Vagina (tissue), 2 donors: ENCODE data around the gene DPPA2. TPM values are rescaled to one million over a fixed set of nuclear protein-coding genes. Genes with fewer than 3 reads are reported as not detected.

ENCODE experiments used
- DNase-seq, 2 donors: peaks; one replicate each; pipeline ENCODE4 v3.0.0-alpha.2; 2017; ENCODE audit errors: extremely low spot score in 2 of 2
- H3K27ac ChIP-seq: fragments of 200-600 bp; sonication (generic); one replicate; pipeline ENCODE4 v1.5.1; 2019
- H3K27me3 ChIP-seq: fragments of 200-600 bp; sonication (generic); one replicate; pipeline ENCODE4 v1.5.1; 2019
- H3K36me3 ChIP-seq, 2 donors: fragments of 200-600 bp; sonication (generic); one replicate each; pipeline ENCODE4 v1.5.1; 2017 to 2019
- H3K4me1 ChIP-seq: fragments of 200-600 bp; sonication (generic); one replicate; pipeline ENCODE4 v1.5.1; 2019
- H3K4me3 ChIP-seq, 2 donors: fragments of 200-600 bp; sonication (generic); 1 replicate in 1 of 2; 2 replicates in 1 of 2; pipeline ENCODE4 v1.5.1; 2016 to 2019
- H3K9me3 ChIP-seq: fragments of 200-600 bp; sonication (generic); one replicate; pipeline ENCODE4 v1.5.1; 2019
- POLR2A ChIP-seq, 2 donors: fragments of 450-650 bp; IDR thresholded peaks; one replicate each; pipeline ENCODE4 v1.6.1; 2017; ENCODE audit warnings: antibody characterized with exemption in 2 of 2, mild to moderate bottlenecking in 2 of 2, moderate library complexity in 2 of 2
- POLR2AphosphoS5 ChIP-seq, 2 donors: sonication (generic); formaldehyde crosslinking; IDR thresholded peaks; one replicate each; pipeline ENCODE4 v1.9.0; 2017; ENCODE audit warnings: antibody characterized with exemption in 2 of 2, mild to moderate bottlenecking in 2 of 2, low read depth in 1 of 2; ENCODE audit not compliant: insufficient read depth in 1 of 2
- intact Hi-C: fragments of 100-400 bp; cut with DNase I; formaldehyde crosslinking; loops from one replicate; pipeline ENCODE4 v1.15.1; 2023
- small RNA-seq: library from RNA; depleted of rRNA; stranded (forward); fragments of <200 nt; gene quantifications from one replicate; pipeline ENCODE3, GENCODE V24; 2016
- total RNA-seq: library from RNA; depleted of rRNA; stranded (reverse); fragments of >200 nt; gene quantifications from one replicate; pipeline ENCODE4 v1.2.3, GENCODE V29; 2016
- TF ChIP-seq, protein P1 (sequence below), 3 experiments: fragments of 450-650 bp in 2 of 3; fragments of 200-600 bp in 1 of 3; sonication (generic) in 1 of 3; IDR thresholded peaks; one replicate each; pipeline ENCODE4 v1.5.1; 2017 to 2019; ENCODE audit warnings: antibody characterized with exemption in 3 of 3, mild to moderate bottlenecking in 2 of 3, moderate library complexity in 2 of 3

Gene DPPA2
- total RNA-seq, 1 donor from 2014 or later = not detected

DNA sequence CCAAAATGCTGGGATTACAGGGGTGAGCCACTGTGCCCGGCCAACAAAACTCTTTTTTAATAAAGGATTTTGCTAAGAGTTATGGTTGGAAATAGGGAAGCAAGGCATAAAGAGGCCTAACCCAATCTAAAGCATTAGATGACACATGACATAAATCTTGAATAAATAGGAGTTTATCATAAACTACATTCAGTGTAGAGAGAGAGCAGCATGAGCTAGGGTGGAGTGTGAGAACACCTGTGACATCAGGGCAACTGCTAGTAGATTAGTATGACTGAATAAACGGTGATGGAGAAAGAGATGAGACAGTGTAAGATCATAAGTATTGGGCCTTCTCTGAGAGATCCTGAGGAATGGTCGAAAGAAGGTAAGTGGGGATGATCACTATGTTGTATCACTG, 63.7 kb downstream of the DPPA2 start:
- no peaks in the 10 kb centered on the region for H3K9me3 ChIP-seq
- H3K27ac ChIP-seq = no peak overlapping the region
- H3K4me1 ChIP-seq = no peaks in the 10 kb centered on the region
- TF ChIP-seq, protein P1, sequence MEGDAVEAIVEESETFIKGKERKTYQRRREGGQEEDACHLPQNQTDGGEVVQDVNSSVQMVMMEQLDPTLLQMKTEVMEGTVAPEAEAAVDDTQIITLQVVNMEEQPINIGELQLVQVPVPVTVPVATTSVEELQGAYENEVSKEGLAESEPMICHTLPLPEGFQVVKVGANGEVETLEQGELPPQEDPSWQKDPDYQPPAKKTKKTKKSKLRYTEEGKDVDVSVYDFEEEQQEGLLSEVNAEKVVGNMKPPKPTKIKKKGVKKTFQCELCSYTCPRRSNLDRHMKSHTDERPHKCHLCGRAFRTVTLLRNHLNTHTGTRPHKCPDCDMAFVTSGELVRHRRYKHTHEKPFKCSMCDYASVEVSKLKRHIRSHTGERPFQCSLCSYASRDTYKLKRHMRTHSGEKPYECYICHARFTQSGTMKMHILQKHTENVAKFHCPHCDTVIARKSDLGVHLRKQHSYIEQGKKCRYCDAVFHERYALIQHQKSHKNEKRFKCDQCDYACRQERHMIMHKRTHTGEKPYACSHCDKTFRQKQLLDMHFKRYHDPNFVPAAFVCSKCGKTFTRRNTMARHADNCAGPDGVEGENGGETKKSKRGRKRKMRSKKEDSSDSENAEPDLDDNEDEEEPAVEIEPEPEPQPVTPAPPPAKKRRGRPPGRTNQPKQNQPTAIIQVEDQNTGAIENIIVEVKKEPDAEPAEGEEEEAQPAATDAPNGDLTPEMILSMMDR (IDR thresholded peaks at IDR 0.05) = no peak
- no peak for TF ChIP-seq POLR2A (IDR thresholded peaks at IDR 0.05)
- TF ChIP-seq POLR2AphosphoS5 (IDR thresholded peaks at IDR 0.05; ENCODE audit: insufficient read depth in 1 of 2, low read depth in 1 of 2) = no peak
- H3K27me3 ChIP-seq = no peaks in the 10 kb centered on the region
- intact Hi-C loops = no loop called here
- no peak overlapping the region for H3K4me3 ChIP-seq
- H3K36me3 ChIP-seq = no peaks in the 10 kb centered on the region
- DNase-seq = no peak

Small RNAs within 50 kb of the gene (small RNA-seq; reads per million reads assigned to genes)
- not detected for gene AC124945.1
- not detected for gene RF00017

Other genes with a start within 250 kb of the DPPA2 start
- gene MORC1, start 198.4 kb downstream of the DPPA2 start, total RNA-seq = not detected
- gene C3orf85, start 179.8 kb downstream of the DPPA2 start, total RNA-seq = not detected
- not detected for gene DPPA4, start 21.0 kb upstream of the DPPA2 start, total RNA-seq